Measurements from ENCODE around the gene TMEM247.

Gene TMEM247

GRCh38 chr2:46479265-46479664 lies at the start of gene TMEM247:
Gene TMEM247 (plus strand): TSS chr2:46479565.
- DNase-seq (ENCODE audit: low read depth) = no peak

GRCh38 chr2:46430413-46430812 lies 49.0 kb upstream of the TMEM247 start:
- DNase-seq (ENCODE audit: low read depth) = no peak

GRCh38 chr2:46430992-46431391 lies 48.4 kb upstream of the TMEM247 start:
- no peak for DNase-seq (ENCODE audit: low read depth)

- no peak for DNase-seq (ENCODE audit: low read depth)
Observed at GRCh38 chr2:46431481-46432235, 47.7 kb upstream of the TMEM247 start.

- no peak for DNase-seq (ENCODE audit: low read depth)
Observed at GRCh38 chr2:46434851-46435273, 44.5 kb upstream of the TMEM247 start.

- no peak for DNase-seq (ENCODE audit: low read depth)
Observed at GRCh38 chr2:46435353-46435752, 44.0 kb upstream of the TMEM247 start.

DNA sequence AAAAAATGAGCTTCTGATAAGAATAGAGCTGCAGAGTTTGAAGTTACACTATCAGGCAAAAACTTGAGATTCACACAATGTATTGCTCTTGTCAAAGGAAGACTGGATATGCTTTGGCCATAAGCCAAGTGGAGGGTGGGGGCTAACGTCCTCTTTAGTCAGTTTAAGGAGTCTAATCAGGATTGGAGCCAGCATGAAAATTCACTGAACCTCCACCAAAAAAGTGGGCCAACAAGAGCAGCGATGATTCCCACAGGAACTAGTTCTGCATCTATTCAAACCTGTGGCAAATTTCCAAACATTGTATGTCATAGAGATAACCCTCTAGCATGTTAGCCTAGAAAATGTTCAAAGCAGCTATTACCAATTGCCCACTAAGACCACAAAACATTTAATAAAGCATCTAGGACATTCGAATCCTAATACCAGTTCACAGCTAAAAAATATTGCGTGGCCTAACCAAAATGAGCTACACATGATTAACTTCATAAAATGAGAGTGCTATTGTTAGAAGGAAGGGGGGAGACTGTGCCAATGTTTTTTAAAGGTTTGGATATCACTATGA lies 43.5 kb upstream of the TMEM247 start:
- no peak for DNase-seq (ENCODE audit: low read depth)

DNA sequence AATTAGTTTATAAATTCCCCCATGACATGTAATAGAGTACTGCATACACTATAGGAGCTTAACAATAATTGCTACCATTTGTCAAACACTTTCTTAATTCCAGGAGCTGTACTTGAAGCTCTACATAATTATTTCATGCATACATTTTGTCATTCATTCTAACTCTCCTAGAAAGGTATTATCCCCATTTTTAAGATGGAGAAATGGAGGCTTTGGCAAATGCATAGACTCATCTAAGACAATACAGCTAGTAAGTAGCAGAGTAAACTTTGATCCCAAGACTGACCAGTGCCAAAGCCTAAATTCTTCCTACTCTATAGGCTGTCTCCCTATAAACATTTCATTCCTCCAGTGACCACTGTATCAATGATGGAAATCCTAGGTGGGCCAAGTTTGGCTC lies 42.6 kb upstream of the TMEM247 start:
- no peak for DNase-seq (ENCODE audit: low read depth)

GRCh38 chr2:46438102-46438501 lies 41.3 kb upstream of the TMEM247 start:
- DNase-seq (ENCODE audit: low read depth) = no peak

GRCh38 chr2:46438794-46439193 lies 40.6 kb upstream of the TMEM247 start:
- no peak for DNase-seq (ENCODE audit: low read depth)

DNA sequence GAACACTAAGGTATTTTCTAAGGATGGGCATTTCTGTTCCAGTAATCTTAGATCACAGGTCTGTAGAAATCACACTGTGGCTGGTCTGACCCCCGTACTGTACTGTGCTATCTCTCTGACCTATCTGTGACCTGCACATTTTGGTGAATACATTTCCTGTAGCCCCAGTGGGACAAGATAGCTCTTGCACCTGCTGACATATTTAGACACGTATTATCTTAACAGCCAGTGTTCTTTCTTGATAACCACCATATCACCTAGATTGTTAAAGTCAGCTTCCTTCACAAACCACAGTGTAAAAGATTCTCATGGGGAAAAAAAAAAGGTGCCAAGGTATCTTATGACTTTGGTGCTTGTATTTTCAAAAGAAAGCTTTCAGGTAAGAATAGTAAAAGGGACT lies 39.8 kb upstream of the TMEM247 start:
- DNase-seq (ENCODE audit: low read depth) = no peak

DNA sequence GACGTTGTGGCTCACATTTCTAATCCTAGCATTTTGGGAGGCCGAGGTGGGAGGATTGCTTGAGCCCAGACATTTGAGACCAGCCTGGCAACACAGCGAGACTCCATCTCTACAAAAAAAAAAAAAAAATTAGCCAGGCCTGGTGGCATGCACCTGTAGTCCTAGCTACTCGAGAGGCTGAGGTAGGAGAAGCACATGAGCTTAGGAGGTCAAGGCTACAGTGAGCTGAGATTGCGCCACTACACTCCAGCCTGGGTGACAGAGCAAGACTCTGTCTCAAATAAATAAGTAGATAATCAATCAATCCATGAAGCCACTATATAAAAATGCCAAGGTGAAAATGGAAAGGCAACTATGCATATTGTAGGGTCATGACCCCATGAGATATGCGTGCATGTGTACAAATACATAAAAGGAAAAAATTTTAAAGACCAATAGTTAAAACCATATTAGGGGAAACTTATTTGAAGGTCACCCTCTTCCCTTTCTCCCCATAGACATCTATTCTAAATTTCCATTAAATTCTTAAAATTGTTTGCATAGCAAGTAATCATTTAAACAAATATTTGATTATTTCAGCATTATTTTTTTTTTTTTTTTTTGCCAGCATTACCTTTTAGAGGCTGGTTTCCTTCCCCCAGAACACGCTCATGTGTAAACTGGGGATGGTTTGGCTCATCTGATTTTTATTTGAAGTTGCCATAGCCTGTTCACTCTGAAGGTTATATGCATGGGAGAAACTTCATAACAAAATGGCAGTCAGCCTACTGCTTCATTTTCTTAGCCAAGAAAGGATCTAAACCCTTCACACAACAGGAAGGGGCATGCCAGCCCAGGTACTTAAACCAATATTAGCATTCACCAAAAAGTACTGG lies 37.3 kb upstream of the TMEM247 start:
- no peak for DNase-seq (ENCODE audit: low read depth)

GRCh38 chr2:46444732-46445131 lies 34.6 kb upstream of the TMEM247 start:
- no peak for DNase-seq (ENCODE audit: low read depth)

DNA sequence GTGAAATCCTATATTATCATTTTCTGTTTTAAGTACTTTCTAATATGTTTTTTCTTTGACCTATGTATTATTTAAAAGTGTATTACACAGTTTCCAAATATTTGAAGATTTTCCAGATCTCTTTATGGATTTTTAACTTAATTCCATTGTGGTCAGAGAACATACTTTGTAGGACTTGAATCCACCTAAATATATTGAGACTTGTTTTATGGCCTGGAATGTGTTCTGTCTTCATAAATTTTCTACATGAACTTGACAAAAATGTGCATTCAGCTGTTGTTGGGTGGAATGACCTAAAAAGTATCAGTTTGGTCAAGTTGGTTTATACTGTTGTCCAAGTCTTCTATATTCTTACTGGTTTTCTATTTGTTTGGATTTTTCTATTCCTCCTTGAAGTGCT lies 33.8 kb upstream of the TMEM247 start:
- DNase-seq (ENCODE audit: low read depth) = no peak

GRCh38 chr2:46446871-46447568 lies 32.3 kb upstream of the TMEM247 start:
- DNase-seq (ENCODE audit: low read depth) = no peak

DNA sequence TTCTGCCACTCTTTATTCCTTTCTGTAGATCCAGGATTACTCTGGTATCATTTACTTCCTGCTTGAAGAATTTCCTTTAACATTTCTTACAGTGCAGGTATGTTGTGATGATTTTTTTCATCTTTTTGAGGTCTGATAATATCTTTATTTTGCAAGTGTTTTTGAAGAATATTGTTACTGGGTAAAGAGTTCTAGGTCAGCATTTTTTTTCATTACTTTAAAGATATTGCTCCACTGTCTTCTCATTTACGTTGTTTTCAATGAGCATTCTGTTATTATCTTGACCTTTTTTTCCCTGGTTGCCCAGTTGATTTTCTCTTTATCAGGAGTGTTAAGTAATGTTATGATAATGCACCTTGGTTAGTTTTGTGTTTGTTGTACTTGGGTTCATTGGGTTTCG lies 31.7 kb upstream of the TMEM247 start:
- no peak for DNase-seq (ENCODE audit: low read depth)

DNA sequence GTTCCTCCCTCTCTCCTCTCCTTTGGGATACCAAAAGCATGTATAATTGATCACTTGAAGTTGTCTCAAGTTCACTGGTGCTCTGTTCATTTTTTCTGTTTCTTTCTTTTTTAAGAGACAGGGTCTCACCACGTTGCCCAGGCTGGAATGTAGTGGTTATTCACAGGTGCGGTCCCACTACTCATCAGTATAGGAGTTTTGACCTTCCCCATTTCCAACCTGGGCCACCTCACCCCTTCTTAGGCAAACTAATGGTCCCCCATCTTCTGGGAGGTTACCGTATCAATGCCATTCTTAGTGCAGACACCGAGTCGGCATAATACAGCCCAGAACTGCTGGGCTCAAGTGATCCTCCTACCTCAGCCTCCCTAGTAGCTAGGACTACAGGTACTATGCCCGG lies 31.3 kb upstream of the TMEM247 start:
- DNase-seq (ENCODE audit: low read depth) = no peak

DNA sequence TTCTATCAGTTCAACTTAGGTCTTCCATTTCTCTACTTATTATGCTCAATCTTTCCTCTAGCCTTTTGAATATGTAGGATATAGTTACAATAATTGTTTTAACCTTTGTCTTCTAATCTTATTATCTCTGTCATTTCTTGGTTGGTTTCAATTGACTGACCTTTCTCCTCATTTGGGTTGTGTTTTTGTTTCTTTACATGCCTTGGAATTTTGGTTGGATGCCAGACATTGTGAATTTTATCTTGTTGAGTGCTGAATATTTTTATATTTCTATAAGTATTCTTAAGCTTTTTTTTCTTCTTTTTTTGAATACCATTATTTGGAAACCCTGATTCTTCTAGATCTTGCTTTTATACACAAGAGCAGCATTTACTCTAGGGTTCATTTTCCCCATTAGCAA lies 30.7 kb upstream of the TMEM247 start:
- no peak for DNase-seq (ENCODE audit: low read depth)

GRCh38 chr2:46449700-46450099 lies 29.7 kb upstream of the TMEM247 start:
- no peak for DNase-seq (ENCODE audit: low read depth)

- DNase-seq (ENCODE audit: low read depth) = no peak
Observed at GRCh38 chr2:46451131-46451711, 28.1 kb upstream of the TMEM247 start.

GRCh38 chr2:46456789-46457188 lies 22.6 kb upstream of the TMEM247 start:
- no peak for DNase-seq (ENCODE audit: low read depth)

All from T-helper 22 cell (primary cell).